H9 (cell line): ENCODE results near the gene CCDC102B. TPM values are rescaled to one million over a fixed set of nuclear protein-coding genes. Genes with fewer than 3 reads are reported as not detected.

ENCODE experiments used
- DNase-seq: peaks from one replicate; pipeline ENCODE4 v3.0.0-alpha.2; 2017
- H2AFZ ChIP-seq: one replicate; pipeline ENCODE4 v1.6.1; 2013; ENCODE audit warnings: mild to moderate bottlenecking, low read length, control low read depth, moderate library complexity
- H2AK5ac ChIP-seq: 2 replicates; pipeline ENCODE4 v1.6.1; 2013; ENCODE audit warnings: low read length, control low read depth, mixed read lengths; ENCODE audit not compliant: insufficient read length
- H2BK120ac ChIP-seq: one replicate; pipeline ENCODE4 v1.6.1; 2013; ENCODE audit warnings: low read depth, mild to moderate bottlenecking, low read length, control low read depth, inconsistent platforms; ENCODE audit not compliant: poor library complexity, severe bottlenecking
- H2BK12ac ChIP-seq: 2 replicates; pipeline ENCODE4 v1.6.1; 2013; ENCODE audit warnings: low read length, control low read depth, mixed read lengths, low read depth; ENCODE audit not compliant: insufficient read length
- H2BK15ac ChIP-seq: 2 replicates; pipeline ENCODE4 v1.6.1; 2013; ENCODE audit warnings: low read depth, low read length, control low read depth
- H2BK20ac ChIP-seq: one replicate; pipeline ENCODE4 v1.6.1; 2013; ENCODE audit warnings: low read depth, mild to moderate bottlenecking, low read length, control low read depth, inconsistent platforms; ENCODE audit not compliant: poor library complexity, severe bottlenecking
- H2BK5ac ChIP-seq: 2 replicates; pipeline ENCODE4 v1.6.1; 2013; ENCODE audit warnings: low read length, control low read depth, mixed read lengths; ENCODE audit not compliant: insufficient read length
- H3K14ac ChIP-seq: 2 replicates; pipeline ENCODE4 v1.6.1; 2013; ENCODE audit warnings: low read length, control low read depth; ENCODE audit not compliant: insufficient read depth
- H3K18ac ChIP-seq: 2 replicates; pipeline ENCODE4 v1.6.1; 2013; ENCODE audit warnings: low read depth, mild to moderate bottlenecking, mixed read lengths, low read length, control low read depth; ENCODE audit not compliant: insufficient read length
- H3K23ac ChIP-seq: 2 replicates; pipeline ENCODE4 v1.6.1; 2013; ENCODE audit warnings: low read length, control low read depth, mixed read lengths, low read depth; ENCODE audit not compliant: insufficient read length
- H3K23me2 ChIP-seq: 2 replicates; pipeline ENCODE4 v1.6.1; 2013; ENCODE audit warnings: low read depth, mild to moderate bottlenecking, mixed read lengths, low read length, control low read depth; ENCODE audit not compliant: insufficient read length, poor library complexity, severe bottlenecking
- H3K27ac ChIP-seq: 2 replicates; pipeline ENCODE4 v1.5.1; 2013; ENCODE audit warnings: low read length, control low read depth, mixed read lengths, low read depth; ENCODE audit not compliant: insufficient read length
- H3K27me3 ChIP-seq: 2 replicates; pipeline ENCODE4 v1.6.1; 2013; ENCODE audit warnings: low read length, control low read depth, inconsistent platforms; ENCODE audit not compliant: insufficient read depth
- H3K4ac ChIP-seq: 2 replicates; pipeline ENCODE4 v1.6.1; 2013; ENCODE audit warnings: low read depth, mild to moderate bottlenecking, control low read depth, inconsistent platforms, low read length, moderate library complexity
- H3K4me1 ChIP-seq: 2 replicates; pipeline ENCODE4 v1.6.1; 2013; ENCODE audit warnings: low read length, control low read depth, inconsistent platforms; ENCODE audit not compliant: insufficient read depth
- H3K4me2 ChIP-seq: 2 replicates; pipeline ENCODE4 v1.6.1; 2013; ENCODE audit warnings: low read length, control low read depth, mixed read lengths; ENCODE audit not compliant: insufficient read length, insufficient read depth
- H3K56ac ChIP-seq: 2 replicates; pipeline ENCODE4 v1.6.1; 2013; ENCODE audit warnings: low read depth, mild to moderate bottlenecking, mixed read lengths, low read length, control low read depth; ENCODE audit not compliant: insufficient read length
- H3K79me1 ChIP-seq: 2 replicates; pipeline ENCODE4 v1.6.1; 2013; ENCODE audit warnings: low read depth, mild to moderate bottlenecking, moderate library complexity, low read length, control low read depth, inconsistent platforms; ENCODE audit not compliant: insufficient read depth, poor library complexity, severe bottlenecking
- H3K79me2 ChIP-seq: 2 replicates; pipeline ENCODE4 v1.6.1; 2013; ENCODE audit warnings: low read length, control low read depth, inconsistent platforms; ENCODE audit not compliant: insufficient read depth
- H3K9ac ChIP-seq: 2 replicates; pipeline ENCODE4 v1.6.1; 2013; ENCODE audit warnings: low read length, control low read depth, mixed read lengths; ENCODE audit not compliant: insufficient read length; ENCODE audit errors: extremely low read depth
- H3K9me3 ChIP-seq: one replicate; pipeline ENCODE4 v1.6.1; 2013; ENCODE audit warnings: low read depth, low read length, inconsistent platforms; ENCODE audit not compliant: control insufficient read depth
- H3T11ph ChIP-seq: one replicate; pipeline ENCODE4 v1.6.1; 2013; ENCODE audit warnings: mild to moderate bottlenecking, low read length, control low read depth, inconsistent platforms
- H4K20me1 ChIP-seq: one replicate; pipeline ENCODE4 v1.6.1; 2013; ENCODE audit not compliant: control insufficient read depth, insufficient read length, insufficient read depth
- H4K5ac ChIP-seq: 2 replicates; pipeline ENCODE4 v1.6.1; 2013; ENCODE audit warnings: low read depth, mild to moderate bottlenecking, mixed read lengths, low read length, control low read depth; ENCODE audit not compliant: insufficient read length
- H4K8ac ChIP-seq: replicated peaks from 2 replicates; pipeline ENCODE4 v1.6.1; 2013; ENCODE audit warnings: low read length, control low read depth, mixed read lengths, low read depth; ENCODE audit not compliant: insufficient read length
- H4K91ac ChIP-seq: 2 replicates; pipeline ENCODE4 v1.6.1; 2013; ENCODE audit warnings: low read depth, mild to moderate bottlenecking, moderate library complexity, mixed read lengths, low read length, control low read depth; ENCODE audit not compliant: insufficient read length
- H3K27ac Mint-ChIP-seq, 3 experiments: 2 replicates in 2 of 3; 3 replicates in 1 of 3; pipeline ENCODE4 v1.8.0; 2020 to 2021; ENCODE audit warnings: mixed read lengths in 3 of 3, mild to moderate bottlenecking in 1 of 3, moderate library complexity in 1 of 3
- H3K27me3 Mint-ChIP-seq: 2 replicates; pipeline ENCODE4 v1.8.0; 2021; ENCODE audit warnings: low read depth, mild to moderate bottlenecking, moderate library complexity, mixed read lengths
- H3K36me3 Mint-ChIP-seq, 3 experiments: 2 replicates in 2 of 3; 3 replicates in 1 of 3; pipeline ENCODE4 v1.8.0; 2020 to 2021; ENCODE audit warnings: low read depth in 3 of 3, mixed read lengths in 3 of 3; ENCODE audit not compliant: insufficient read depth in 1 of 3
- H3K4me1 Mint-ChIP-seq, 2 experiments: 2 replicates each; pipeline ENCODE4 v1.8.0; 2020; ENCODE audit warnings: mixed read lengths in 2 of 2
- H3K4me3 Mint-ChIP-seq, 2 experiments: 2 replicates in 1 of 2; 3 replicates in 1 of 2; pipeline ENCODE4 v1.8.0; 2020 to 2021; ENCODE audit warnings: mild to moderate bottlenecking in 2 of 2, mixed read lengths in 2 of 2, moderate library complexity in 1 of 2
- H3K9me3 Mint-ChIP-seq, 2 experiments: 2 replicates in 1 of 2; 3 replicates in 1 of 2; pipeline ENCODE4 v1.8.0; 2020; ENCODE audit warnings: mild to moderate bottlenecking in 2 of 2, mixed read lengths in 2 of 2, moderate library complexity in 1 of 2
- CTCF ChIP-seq: fragments of 200-600 bp; sonication (generic); conservative IDR thresholded peaks from 3 replicates; pipeline ENCODE4 v1.8.0; 2021; ENCODE audit warnings: antibody characterized with exemption, mild to moderate bottlenecking
- total RNA-seq: library from RNA; stranded (reverse); gene quantifications from 2 replicates; pipeline ENCODE4 v1.2.1, GENCODE V29; 2021

CCDC102B gene
- total RNA-seq, 1 experiment from 2014 or later: 1.2 TPM

- no peak overlapping the region for H2BK20ac ChIP-seq
- Mint-ChIP-seq H3K4me1 (no peaks in the 10 kb centered on the region), H3K36me3 (no peaks in the 10 kb centered on the region; a peak in 2 of 7 replicates), H3K27me3 (no peaks in the 10 kb centered on the region), H3K4me3 (no peak overlapping the region), H3K27ac (no peak overlapping the region), H3K9me3 (peaks cover 5 to 6% of the 10 kb centered on the region in 2 experiments; a peak in 3 of 5 replicates)
- H4K91ac ChIP-seq: no peak overlapping the region
- H3K18ac ChIP-seq: no peak overlapping the region
- no peak overlapping the region for H3K27ac ChIP-seq
- H3K4me2 ChIP-seq: no peak overlapping the region
- no peaks in the 10 kb centered on the region for H3K27me3 ChIP-seq
- no peak overlapping the region for H3K56ac ChIP-seq
- H3K9ac ChIP-seq: no peak overlapping the region
- H3K14ac ChIP-seq: no peak overlapping the region
- no peaks in the 10 kb centered on the region for H3K79me1 ChIP-seq
- H3T11ph ChIP-seq: no peak overlapping the region
- no peaks in the 10 kb centered on the region for H4K20me1 ChIP-seq
- H2BK5ac ChIP-seq: no peak overlapping the region
- no peak overlapping the region for H2AFZ ChIP-seq
- H3K23me2 ChIP-seq: no peaks in the 10 kb centered on the region
- no peak for TF ChIP-seq CTCF
- no peak overlapping the region for H4K5ac ChIP-seq
- H2BK15ac ChIP-seq: no peak overlapping the region
- DNase-seq: no peak
- no peak overlapping the region for H2BK120ac ChIP-seq
- no peaks in the 10 kb centered on the region for H3K4me1 ChIP-seq
- no peak overlapping the region for H4K8ac ChIP-seq
- no peak overlapping the region for H2AK5ac ChIP-seq
- H3K9me3 ChIP-seq: no peaks in the 10 kb centered on the region
- H3K4ac ChIP-seq: no peak overlapping the region
- no peak overlapping the region for H2BK12ac ChIP-seq
- H3K79me2 ChIP-seq: no peaks in the 10 kb centered on the region
- no peak overlapping the region for H3K23ac ChIP-seq
Measured at GRCh38 chr18:68991286-68991685, 193.4 kb downstream of the CCDC102B start.
